Right lobe of liver (tissue), 4 donors: Measurements from ENCODE around the gene PROSER2.

Experiments used
- CTCF ChIP-seq, 4 donors: fragments of 200-600 bp in 3 of 4; fragments of 450-650 bp in 1 of 4; IDR thresholded peaks; one replicate each; pipeline versions ENCODE4 v1.5.1 to v1.8.0; 2016 to 2022; ENCODE audit warnings: antibody characterized with exemption in 4 of 4, mild to moderate bottlenecking in 2 of 4
- POLR2A ChIP-seq: fragments of 450-650 bp; IDR thresholded peaks from one replicate; pipeline ENCODE4 v1.6.1; 2017; ENCODE audit warnings: antibody characterized with exemption, mild to moderate bottlenecking
- donor health status: DM: no; HTN: no; CAD: no.
- donor health status: DM: no; HTN: no; CAD: no.
- donor health status: DM: no; HTN: yes; CAD: no.

GRCh38 chr10:11919271-11919670 lies 96.1 kb downstream of the PROSER2 start:
- TF ChIP-seq CTCF (IDR thresholded peaks at IDR 0.05) (no peak), POLR2A (no peak)
